GM12878 (cell line): ENCODE measurements around the gene LYPD8.

Source experiments
- ATF3 ChIP-seq: IDR thresholded peaks from 2 replicates; pipeline ENCODE4 v1.6.1; 2011; ENCODE audit warnings: low read depth, mild to moderate bottlenecking, low read length, moderate library complexity, borderline replicate concordance; ENCODE audit errors: extremely low read depth
- BRCA1 ChIP-seq: IDR thresholded peaks from 2 replicates; pipeline ENCODE4 v1.6.1; 2011; ENCODE audit warnings: low read depth, low read length, improper control_type of control experiment
- CBFB ChIP-seq: IDR thresholded peaks from 2 replicates; pipeline ENCODE4 v1.6.1; 2016; ENCODE audit warnings: antibody characterized with exemption, low read depth
- CREB1 ChIP-seq: IDR thresholded peaks from 2 replicates; pipeline ENCODE4 v1.6.1; 2012; ENCODE audit warnings: low read depth, mild to moderate bottlenecking, inconsistent platforms
- CREM ChIP-seq: IDR thresholded peaks from 2 replicates; pipeline ENCODE4 v1.6.1; 2014; ENCODE audit warnings: antibody characterized with exemption, low read depth
- CTCF ChIP-seq, 3 experiments: IDR thresholded peaks in 2 of 3; conservative IDR thresholded peaks in 1 of 3; 2 replicates each; pipeline ENCODE4 v1.5.1; 2011; ENCODE audit warnings: low read depth in 3 of 3, low read length in 3 of 3, mild to moderate bottlenecking in 3 of 3, control low read depth in 2 of 3, moderate library complexity in 2 of 3, inconsistent platforms in 1 of 3, mixed read lengths in 1 of 3; ENCODE audit not compliant: control insufficient read depth in 2 of 3, insufficient read depth in 1 of 3; ENCODE audit errors: extremely low read depth in 1 of 3
- EP300 ChIP-seq, 2 experiments: fragments of 150-350 bp in 1 of 2; IDR thresholded peaks; 2 replicates each; pipeline ENCODE4 v1.6.1; 2011 to 2012; ENCODE audit warnings: low read depth in 2 of 2, low read length in 2 of 2, borderline replicate concordance in 1 of 2, improper control_type of control experiment in 1 of 2, inconsistent platforms in 1 of 2; ENCODE audit not compliant: control insufficient read depth in 1 of 2
- FOS ChIP-seq: IDR thresholded peaks from 3 replicates; pipeline ENCODE4 v1.6.1; 2011; ENCODE audit warnings: borderline replicate concordance; ENCODE audit not compliant: insufficient read length; ENCODE audit errors: extremely low read depth
- MXI1 ChIP-seq: fragments of 150-350 bp; IDR thresholded peaks from 2 replicates; pipeline ENCODE4 v1.6.1; 2011; ENCODE audit warnings: low read depth, mild to moderate bottlenecking, inconsistent platforms, low read length, improper control_type of control experiment
- NBN ChIP-seq: fragments of 450-650 bp; IDR thresholded peaks from 2 replicates; pipeline ENCODE4 v1.6.1; 2016
- NFYA ChIP-seq: IDR thresholded peaks from 2 replicates; pipeline ENCODE4 v1.6.1; 2011; ENCODE audit warnings: low read depth, mild to moderate bottlenecking, low read length, improper control_type of control experiment, borderline replicate concordance
- SMAD1 ChIP-seq: fragments of 450-650 bp; IDR thresholded peaks from 2 replicates; pipeline ENCODE4 v1.6.1; 2018; ENCODE audit warnings: mild to moderate bottlenecking, low read depth; ENCODE audit not compliant: partially characterized antibody
- TARDBP ChIP-seq: IDR thresholded peaks from 2 replicates; pipeline ENCODE4 v1.6.1; 2016; ENCODE audit warnings: borderline replicate concordance
- TF ChIP-seq, protein P1 (sequence below): IDR thresholded peaks from 2 replicates; pipeline ENCODE4 v1.6.1; 2012; ENCODE audit warnings: mild to moderate bottlenecking, low read depth, low read length

- no peak for TF ChIP-seq CREM
- TF ChIP-seq CREB1: no peak
- TF ChIP-seq CTCF (IDR thresholded peaks at IDR 0.05 in 2 of 3, conservative IDR thresholded peaks at IDR 0.05 in 1 of 3; ENCODE audit: control insufficient read depth in 2 of 3, extremely low read depth in 1 of 3, insufficient read depth in 1 of 3, low read depth in 3 of 3, low read length in 3 of 3): no peak
- no peak for TF ChIP-seq MXI1
- TF ChIP-seq NFYA: no peak
- TF ChIP-seq ATF3: no peak
- TF ChIP-seq, protein P1, sequence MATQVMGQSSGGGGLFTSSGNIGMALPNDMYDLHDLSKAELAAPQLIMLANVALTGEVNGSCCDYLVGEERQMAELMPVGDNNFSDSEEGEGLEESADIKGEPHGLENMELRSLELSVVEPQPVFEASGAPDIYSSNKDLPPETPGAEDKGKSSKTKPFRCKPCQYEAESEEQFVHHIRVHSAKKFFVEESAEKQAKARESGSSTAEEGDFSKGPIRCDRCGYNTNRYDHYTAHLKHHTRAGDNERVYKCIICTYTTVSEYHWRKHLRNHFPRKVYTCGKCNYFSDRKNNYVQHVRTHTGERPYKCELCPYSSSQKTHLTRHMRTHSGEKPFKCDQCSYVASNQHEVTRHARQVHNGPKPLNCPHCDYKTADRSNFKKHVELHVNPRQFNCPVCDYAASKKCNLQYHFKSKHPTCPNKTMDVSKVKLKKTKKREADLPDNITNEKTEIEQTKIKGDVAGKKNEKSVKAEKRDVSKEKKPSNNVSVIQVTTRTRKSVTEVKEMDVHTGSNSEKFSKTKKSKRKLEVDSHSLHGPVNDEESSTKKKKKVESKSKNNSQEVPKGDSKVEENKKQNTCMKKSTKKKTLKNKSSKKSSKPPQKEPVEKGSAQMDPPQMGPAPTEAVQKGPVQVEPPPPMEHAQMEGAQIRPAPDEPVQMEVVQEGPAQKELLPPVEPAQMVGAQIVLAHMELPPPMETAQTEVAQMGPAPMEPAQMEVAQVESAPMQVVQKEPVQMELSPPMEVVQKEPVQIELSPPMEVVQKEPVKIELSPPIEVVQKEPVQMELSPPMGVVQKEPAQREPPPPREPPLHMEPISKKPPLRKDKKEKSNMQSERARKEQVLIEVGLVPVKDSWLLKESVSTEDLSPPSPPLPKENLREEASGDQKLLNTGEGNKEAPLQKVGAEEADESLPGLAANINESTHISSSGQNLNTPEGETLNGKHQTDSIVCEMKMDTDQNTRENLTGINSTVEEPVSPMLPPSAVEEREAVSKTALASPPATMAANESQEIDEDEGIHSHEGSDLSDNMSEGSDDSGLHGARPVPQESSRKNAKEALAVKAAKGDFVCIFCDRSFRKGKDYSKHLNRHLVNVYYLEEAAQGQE: no peak
- TF ChIP-seq CBFB: no peak
- no peak for TF ChIP-seq TARDBP
- TF ChIP-seq NBN: peak; percentile 31; the same call in 1 of the 2 replicates
- TF ChIP-seq FOS: no peak
- no peak for TF ChIP-seq SMAD1
- TF ChIP-seq BRCA1: no peak
- no peak for TF ChIP-seq EP300 (IDR thresholded peaks at IDR 0.05; ENCODE audit: borderline replicate concordance in 1 of 2, control insufficient read depth in 1 of 2, low read depth in 2 of 2, low read length in 2 of 2)
These were observed 3.2 kb downstream of the LYPD8 start for GRCh38 chr1:248752161-248753028.
